NCI-H82 (cell line): ENCODE results near the gene GNB1.
"Not testable (repeated sequence)": the region's sequence is repeated elsewhere in the genome, so short reads cannot be mapped to it uniquely, and the experiment has no call there.

Source experiments
- DNase-seq: peaks from one replicate; lab custom pipeline; 2025; lab: John Stamatoyannopoulos, UW

Gene GNB1

GRCh38 chr1:1858382-1859086, 32.4 kb downstream of the GNB1 start:
- DNase-seq, result peak; percentile 81

GRCh38 chr1:1857096-1857703, 33.7 kb downstream of the GNB1 start:
- no peak for DNase-seq

GRCh38 chr1:1856161-1856560, 34.7 kb downstream of the GNB1 start:
- not testable (repeated sequence) for DNase-seq

GRCh38 chr1:1853593-1854257, 37.2 kb downstream of the GNB1 start:
- DNase-seq, result no peak

DNA sequence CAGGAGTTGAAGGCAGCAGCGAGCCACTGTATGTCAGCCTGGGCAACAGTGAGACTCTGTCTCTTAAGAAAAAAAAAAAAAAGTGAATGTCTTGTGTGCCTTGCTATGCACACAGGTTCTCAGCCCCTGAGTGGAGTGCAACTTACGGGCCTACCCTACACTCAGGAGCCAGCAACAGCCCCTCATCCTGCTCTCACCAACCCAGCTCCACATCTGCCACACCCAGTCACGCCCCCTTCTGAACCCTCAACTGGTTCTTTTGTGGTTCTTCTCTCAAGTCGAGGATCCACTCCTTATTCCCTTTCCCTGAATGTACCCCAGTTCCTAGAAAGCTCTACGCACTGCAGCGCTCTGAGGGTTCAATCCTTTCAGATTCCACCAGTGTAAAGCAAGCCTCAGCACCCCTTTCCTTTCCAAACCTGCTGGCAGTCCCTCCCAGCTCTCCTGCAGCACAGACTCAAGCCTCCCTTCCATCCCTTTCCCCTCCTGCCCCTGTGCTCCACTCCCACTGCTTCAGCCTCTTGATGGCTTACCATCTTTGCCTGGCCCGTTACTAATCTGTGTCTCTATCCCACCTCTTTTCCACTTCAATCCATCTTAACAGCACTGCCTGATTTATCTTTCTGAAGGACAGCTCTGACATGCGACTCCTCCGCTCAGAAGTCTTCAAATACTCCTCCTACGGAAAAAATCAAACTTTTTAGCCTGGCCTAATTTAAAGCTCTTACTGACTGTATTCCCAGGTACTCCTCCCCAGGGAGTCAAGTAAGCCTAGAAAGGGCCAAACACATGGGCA, 38.1 kb downstream of the GNB1 start:
- no peak for DNase-seq

DNA sequence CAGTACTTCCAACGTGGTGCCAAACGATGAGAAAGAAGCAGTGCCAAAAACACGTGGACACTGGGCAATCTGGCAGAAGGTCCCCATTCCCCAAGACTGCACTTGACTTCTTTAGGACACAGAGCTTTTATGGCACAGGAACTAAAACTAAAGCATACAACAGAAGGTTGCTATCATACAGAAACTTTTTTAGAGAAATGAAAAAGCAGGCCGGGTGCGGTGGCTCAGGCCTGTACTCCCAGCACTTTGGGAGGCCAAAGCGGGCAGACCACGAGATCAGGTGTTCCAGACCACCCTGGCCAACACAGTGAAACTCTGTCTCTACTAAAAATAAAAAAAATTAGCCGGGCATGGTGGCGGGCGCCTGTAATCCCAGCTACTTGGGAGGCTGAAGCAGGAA, 43.0 kb downstream of the GNB1 start:
- no peak for DNase-seq

DNA sequence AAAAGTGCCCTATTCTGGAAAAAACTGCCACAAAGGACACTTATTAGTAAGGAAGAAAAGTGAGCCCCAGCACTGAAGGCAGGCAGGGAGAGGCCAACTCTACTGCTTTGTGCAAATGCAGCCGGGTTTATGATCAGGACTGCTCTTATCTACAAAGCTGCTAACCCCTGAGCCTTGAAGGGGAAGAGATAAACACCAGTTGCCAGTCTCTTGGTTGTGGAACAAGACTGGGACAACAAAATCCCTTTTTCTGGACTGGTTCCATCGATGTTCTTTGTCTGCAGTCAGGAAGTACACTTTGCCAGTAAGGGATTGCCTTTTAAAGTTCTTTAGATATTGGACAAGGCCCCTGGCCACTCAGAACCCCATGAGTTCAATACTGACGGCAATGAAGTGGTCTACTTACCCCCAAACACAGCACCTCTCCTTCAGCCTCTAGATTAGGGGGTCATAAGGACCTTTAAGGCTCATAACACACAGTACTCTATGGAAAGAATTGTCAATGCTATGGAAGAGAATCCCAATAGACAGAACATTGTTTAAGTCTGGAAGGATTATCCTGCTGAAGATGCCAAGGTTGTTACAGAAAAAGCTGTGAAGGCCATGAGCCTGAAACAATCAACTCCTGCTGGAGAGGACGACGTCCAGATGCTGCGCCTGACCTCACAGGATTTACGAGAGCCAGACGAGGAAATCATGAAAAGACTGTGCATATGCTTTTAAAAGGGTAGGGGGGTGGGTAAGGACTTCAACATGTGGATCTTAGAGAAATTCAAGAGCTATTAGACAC, 43.6 kb downstream of the GNB1 start:
- peak; percentile 78 for DNase-seq

DNA sequence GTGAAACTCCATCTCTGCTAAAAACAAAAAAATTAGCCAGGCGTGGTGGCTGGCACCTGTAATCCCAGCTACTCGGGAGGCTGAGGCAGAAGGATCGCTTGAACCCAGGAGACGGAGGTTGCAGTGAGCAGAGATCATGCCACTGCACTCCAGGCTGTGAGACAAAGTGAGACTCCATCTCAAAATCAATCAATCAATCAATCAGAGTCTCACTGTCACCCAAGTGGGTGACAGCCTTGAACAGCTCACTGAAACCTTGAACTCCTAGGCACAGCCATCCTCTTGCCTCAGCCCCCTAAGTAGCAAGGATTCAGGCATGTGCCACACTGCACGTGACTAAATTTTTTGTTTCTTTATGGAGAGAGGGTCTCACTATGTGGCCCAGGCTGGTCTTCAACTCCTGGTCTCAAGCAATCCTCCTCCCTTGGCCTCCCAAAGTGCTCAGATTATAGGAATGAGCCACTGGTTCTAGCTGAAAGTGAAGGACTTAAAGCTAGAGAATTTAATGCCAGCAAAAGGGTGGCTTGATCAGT, 44.4 kb downstream of the GNB1 start:
- DNase-seq, result no peak

GRCh38 chr1:1842360-1843146, 48.3 kb downstream of the GNB1 start:
- peak; percentile 71 for DNase-seq

- no peak for DNase-seq
Measured at GRCh38 chr1:1841575-1841995, 49.3 kb downstream of the GNB1 start.

DNA sequence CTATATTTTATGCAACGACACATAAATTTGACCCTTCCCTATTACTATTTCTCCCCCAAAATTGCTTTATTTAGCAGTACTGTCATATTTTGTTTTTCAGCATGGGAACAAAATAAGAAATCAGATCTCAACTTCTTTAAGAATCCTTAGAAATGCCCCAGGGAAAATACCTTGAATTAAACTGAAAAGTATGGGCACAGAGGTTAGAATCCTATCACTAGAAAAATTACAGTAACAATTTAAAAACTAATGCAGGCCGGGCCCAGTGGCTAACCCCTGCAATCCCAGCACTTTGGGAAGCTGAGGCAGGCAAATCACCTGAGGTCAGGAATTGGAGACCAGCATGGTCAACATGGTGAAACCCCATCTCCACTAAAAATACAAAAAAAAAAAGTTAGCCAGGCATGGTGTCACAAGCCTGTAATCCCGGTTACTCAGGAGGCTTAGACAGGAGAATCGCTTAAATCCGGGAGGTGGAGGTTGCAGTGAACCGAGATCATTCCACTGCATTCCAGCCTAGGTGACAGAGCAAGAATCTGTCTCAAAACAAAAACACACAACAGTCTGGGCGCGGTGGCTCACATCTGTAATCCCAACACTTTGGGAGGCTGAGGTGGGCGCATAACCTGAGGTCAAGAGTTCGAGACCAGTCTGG, 51.4 kb downstream of the GNB1 start:
- DNase-seq, result no peak

- DNase-seq, result no peak
Measured at GRCh38 chr1:1836119-1836518, 54.8 kb downstream of the GNB1 start.

GRCh38 chr1:1835546-1835945, 55.3 kb downstream of the GNB1 start:
- DNase-seq, result no peak

DNA sequence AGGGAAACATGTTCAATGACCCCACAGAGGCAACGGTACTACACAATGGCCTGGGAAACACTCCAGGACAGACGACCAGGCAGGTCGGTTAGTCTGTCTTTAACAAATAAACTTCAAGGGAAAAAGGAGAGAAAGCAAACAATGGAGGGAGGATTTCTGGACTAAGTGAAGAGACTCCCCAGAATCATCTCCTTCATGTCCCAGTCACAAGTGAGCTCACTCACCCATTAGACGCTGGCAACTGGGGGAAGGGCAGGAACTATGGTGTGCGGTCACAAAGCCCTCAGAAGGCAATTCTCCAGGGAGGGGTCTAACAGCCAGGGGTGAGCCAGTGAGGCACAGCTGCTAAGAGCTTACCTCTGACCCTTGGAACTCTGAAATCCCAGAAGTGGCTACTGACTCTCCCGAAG, 57.0 kb downstream of the GNB1 start:
- peak; percentile 26 for DNase-seq

GRCh38 chr1:1833456-1833855, 57.4 kb downstream of the GNB1 start:
- no peak for DNase-seq

- no peak for DNase-seq
Measured at GRCh38 chr1:1832820-1833219, 58.1 kb downstream of the GNB1 start.

DNA sequence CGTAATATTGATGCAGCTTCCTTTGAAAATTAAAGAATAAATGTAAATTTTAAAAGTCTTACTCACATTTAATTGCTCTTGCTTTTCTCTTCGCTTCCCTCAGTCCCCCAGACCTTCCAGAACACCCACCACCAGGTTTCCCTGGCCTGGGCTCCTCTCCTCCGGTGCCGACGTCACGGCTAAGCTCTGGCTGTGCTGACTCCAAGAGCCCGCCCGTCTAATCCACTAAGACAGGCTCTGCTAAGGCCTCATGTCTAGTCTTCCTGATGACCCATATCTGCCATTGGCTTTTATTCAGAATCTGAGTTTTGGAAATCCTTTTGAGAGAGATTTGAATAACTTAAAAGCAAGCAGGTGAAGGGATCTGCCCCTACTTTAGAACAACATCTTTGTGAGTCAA, 58.7 kb downstream of the GNB1 start:
- DNase-seq, result peak; percentile 71

DNA sequence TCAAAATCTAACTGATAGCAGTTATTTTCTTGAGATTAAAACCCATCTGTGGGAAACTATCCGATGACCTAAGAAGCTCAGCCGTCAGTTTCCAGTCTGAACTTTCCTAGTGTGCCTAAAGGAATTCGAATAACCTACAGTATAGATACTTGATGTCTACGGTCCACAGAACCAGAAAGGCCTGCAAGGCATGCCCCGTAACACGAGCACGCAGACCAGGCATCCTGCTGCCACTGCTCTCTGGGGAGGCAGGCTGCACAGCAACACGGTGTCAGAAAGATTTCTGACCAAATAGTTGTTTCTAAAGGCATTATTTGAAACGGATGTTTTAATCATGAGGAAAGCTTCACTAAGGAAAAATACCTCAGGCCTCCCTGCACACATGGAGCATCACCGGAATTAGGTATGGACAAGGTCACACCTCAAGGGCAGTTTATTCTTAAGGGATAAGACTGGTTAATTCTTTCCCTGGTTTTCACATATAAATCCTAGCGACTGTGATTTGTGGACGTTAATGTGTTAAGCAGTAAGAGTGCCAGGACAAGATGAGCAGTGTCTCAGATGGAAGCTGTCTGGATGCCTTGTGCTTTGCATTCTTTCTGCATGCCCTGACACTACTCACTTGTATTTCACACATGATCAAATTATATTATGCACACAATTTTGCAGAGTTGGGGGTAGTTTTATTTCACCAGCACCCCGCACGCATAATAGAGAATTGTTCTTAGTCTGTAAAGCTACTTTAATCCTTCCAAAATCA, 63.6 kb downstream of the GNB1 start:
- peak; percentile 62 for DNase-seq

DNA sequence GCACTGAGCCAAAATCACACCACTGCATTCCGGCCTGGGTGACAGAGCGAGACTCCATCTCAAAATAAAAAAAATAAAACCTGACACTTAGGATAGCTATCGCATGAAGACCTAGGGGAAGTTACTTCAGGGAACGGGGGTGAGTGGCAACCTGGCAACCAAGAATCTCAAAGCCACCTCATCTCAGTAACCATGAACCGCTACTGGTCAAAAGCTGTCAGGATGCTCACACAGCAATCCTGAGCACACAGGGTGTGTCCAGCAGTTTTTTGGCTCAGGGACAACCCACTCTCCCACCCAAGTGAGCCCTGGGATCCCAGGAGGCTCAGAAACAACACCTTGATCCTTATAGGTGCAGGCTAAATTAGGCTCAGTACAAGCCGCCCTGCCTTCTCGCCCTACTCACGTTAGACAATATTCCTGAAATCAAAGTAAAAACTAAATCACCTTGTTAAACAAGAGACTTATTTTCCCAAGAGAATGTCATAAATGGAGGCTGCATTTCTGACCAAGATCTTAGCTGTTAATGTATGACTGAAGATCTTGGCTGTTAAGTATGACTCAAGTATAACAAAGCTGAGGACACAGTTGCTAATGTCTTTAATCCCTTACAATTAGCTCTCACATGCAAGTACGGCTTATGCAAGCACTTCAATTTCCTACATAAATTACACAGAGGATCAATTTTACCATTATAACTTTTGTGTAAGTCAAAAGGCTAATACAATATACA, 64.4 kb downstream of the GNB1 start:
- DNase-seq, result peak; percentile 62
